AG09309 (cell line): ENCODE results near the gene RFX8.

Experiments used
- DNase-seq: peaks from one replicate; pipeline ENCODE4 v3.0.0-alpha.2; 2010; ENCODE audit warnings: low read depth
- H3K4me3 ChIP-seq: 2 replicates; pipeline ENCODE4 v1.5.1; 2011; ENCODE audit warnings: mild to moderate bottlenecking, low read depth, low read length, moderate library complexity; ENCODE audit not compliant: control insufficient read depth
- CTCF ChIP-seq: IDR thresholded peaks from 2 replicates; pipeline ENCODE4 v1.5.1; 2011; ENCODE audit warnings: mild to moderate bottlenecking, low read depth, low read length, inconsistent platforms; ENCODE audit not compliant: insufficient read depth, control insufficient read depth; ENCODE audit errors: missing control alignments

Gene RFX8

GRCh38 chr2:101478181-101479001, 3.5 kb upstream of the RFX8 start:
- no peak overlapping the region for H3K4me3 ChIP-seq
- DNase-seq: no peak
- TF ChIP-seq CTCF: no peak

- H3K4me3 ChIP-seq: no peak overlapping the region
- TF ChIP-seq CTCF: no peak
- no peak for DNase-seq
These were observed 2.6 kb upstream of the RFX8 start for GRCh38 chr2:101477556-101477955.

- DNase-seq: no peak
- no peak for TF ChIP-seq CTCF
These were observed 1.8 kb upstream of the RFX8 start for GRCh38 chr2:101476605-101477208.

GRCh38 chr2:101473911-101474701, 806 bp downstream of the RFX8 start:
- H3K4me3 ChIP-seq: peak overlapping the region; percentile 74
- DNase-seq: no peak
- TF ChIP-seq CTCF: no peak

More at GRCh38 chr2:101476605-101477208, 1.8 kb upstream of the RFX8 start:
- H3K4me3 ChIP-seq: no peak overlapping the region

- peak; percentile 45 for DNase-seq
- peak overlapping the region; percentile 74 for H3K4me3 ChIP-seq
- no peak for TF ChIP-seq CTCF
These were observed 1.4 kb downstream of the RFX8 start for GRCh38 chr2:101473591-101473910.

- no peak overlapping the region for H3K4me3 ChIP-seq
- DNase-seq: no peak
- TF ChIP-seq CTCF: no peak
These were observed 5.0 kb downstream of the RFX8 start for GRCh38 chr2:101469863-101470262.
